T-helper 2 cell treated with Interferon-gamma antibody and Interleukin-4, amounts not matched to agents 5 μg/mL and 100 μg/mL, for 36 hours (primary cell): ENCODE results near the gene PPP1R1A.

ENCODE experiments used
- DNase-seq: peaks from one replicate; pipeline ENCODE4 v3.0.0; 2021; ENCODE audit warnings: low spot score
- H3K27ac Mint-ChIP-seq: one replicate; pipeline ENCODE4 v1.8.0; 2021; ENCODE audit warnings: mild to moderate bottlenecking, mixed read lengths
- H3K27me3 Mint-ChIP-seq: one replicate; pipeline ENCODE4 v1.8.0; 2021; ENCODE audit warnings: low read depth, mixed read lengths
- H3K36me3 Mint-ChIP-seq: one replicate; pipeline ENCODE4 v1.8.0; 2021; ENCODE audit warnings: low read depth, mixed read lengths
- H3K4me1 Mint-ChIP-seq: one replicate; pipeline ENCODE4 v1.8.0; 2021; ENCODE audit warnings: low read depth, mixed read lengths
- H3K4me3 Mint-ChIP-seq: one replicate; pipeline ENCODE4 v1.8.0; 2022; ENCODE audit warnings: mild to moderate bottlenecking, moderate library complexity, mixed read lengths
- H3K9me3 Mint-ChIP-seq: one replicate; pipeline ENCODE4 v1.8.0; 2021; ENCODE audit warnings: mixed read lengths

Gene PPP1R1A

DNA sequence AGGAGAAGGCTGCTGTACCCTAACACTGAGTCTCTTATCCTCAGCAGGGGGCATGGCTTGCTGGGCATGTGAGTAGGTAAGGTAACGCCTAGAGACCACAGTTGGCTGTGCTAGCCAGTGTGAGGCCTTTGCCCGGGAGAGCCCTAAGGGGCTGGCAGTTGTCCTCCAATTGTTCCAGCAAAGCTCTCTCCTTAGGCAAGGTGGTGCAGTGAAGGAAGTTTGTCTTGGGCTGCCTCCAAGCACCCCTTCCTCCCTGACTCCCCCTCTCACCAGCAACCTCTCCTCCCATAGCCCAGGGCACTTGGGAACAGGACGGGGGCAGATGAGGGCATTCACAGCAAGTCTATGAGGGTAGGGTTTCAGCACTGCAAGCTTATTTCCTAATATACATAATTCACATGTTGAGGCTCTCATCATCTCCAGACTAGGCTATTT is 23.3 kb upstream of the PPP1R1A start:
- DNase-seq, result no peak
- no peak overlapping the region for H3K4me3 Mint-ChIP-seq
- no peaks in the 10 kb centered on the region for H3K9me3 Mint-ChIP-seq
- no peak overlapping the region for H3K27ac Mint-ChIP-seq
- H3K36me3 Mint-ChIP-seq, result no peaks in the 10 kb centered on the region
- peaks cover 1% of the 10 kb centered on the region for H3K4me1 Mint-ChIP-seq
- H3K27me3 Mint-ChIP-seq, result peaks cover 26% of the 10 kb centered on the region

DNA sequence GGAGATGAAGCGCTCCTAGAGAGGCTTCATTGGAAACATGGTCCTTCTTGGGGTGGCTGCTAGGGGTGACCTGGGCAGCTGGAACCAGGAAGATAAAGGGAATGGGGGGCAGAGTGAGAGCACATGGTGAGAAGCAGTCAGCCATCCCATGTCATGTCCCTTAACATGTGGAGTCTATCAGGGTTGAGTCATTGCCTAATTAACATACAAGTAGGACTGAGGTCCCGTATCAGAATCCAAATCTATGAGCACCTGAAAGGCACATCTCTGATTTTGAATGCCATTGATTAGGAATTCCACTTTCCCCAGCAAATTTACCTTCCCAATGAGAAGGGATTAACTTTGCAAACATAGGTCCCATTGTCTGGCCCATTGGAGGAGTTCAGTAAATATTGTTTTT is 20.3 kb upstream of the PPP1R1A start:
- Mint-ChIP-seq H3K9me3 (no peaks in the 10 kb centered on the region), H3K4me1 (no peaks in the 10 kb centered on the region), H3K27ac (no peak overlapping the region), H3K36me3 (no peaks in the 10 kb centered on the region), H3K4me3 (no peak overlapping the region), H3K27me3 (peaks cover 14% of the 10 kb centered on the region)
- DNase-seq, result no peak

DNA sequence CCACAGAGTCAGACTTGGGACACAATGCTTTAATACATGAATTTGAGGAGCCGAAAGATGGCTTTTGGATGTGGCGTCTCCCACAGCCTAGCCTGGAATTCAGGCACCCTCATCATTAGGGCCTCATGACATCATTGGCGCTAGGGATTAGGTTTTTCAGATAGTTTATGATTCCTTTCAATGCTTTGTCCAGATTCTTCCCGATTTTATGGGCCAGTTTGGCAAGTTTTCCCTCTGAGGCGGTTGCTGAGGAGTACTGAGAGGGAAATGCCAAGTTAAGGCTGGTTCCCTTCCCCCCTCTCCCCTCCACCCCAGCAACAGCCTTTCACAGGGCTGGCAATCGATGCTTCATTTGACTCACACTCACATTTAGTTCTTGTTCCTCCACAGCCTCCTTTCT is 19.7 kb upstream of the PPP1R1A start:
- H3K27ac Mint-ChIP-seq, result no peak overlapping the region
- H3K4me3 Mint-ChIP-seq, result no peak overlapping the region
- H3K9me3 Mint-ChIP-seq, result no peaks in the 10 kb centered on the region
- no peak for DNase-seq
- H3K36me3 Mint-ChIP-seq, result no peaks in the 10 kb centered on the region
- peaks cover 2% of the 10 kb centered on the region for H3K4me1 Mint-ChIP-seq
- peaks cover 14% of the 10 kb centered on the region for H3K27me3 Mint-ChIP-seq

DNA sequence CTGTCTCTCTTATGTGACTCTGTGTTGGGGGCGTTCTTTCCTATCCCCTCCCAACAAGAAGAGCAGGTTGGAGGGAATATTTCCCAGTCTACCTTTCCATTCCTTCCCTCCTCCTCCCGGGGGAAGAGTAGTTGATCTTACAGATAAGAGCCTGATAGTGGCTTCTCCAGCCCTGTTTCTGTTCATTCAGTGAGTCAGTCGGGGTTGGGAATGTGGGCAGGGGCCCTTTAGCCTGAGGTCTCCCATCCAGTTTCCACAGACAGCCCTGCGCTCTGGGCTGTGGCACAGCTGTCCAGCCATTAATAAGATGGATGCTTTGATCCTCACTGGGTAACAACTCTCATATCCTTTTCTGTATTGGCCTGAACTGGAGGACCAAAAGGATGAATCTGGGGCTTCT is 18.1 kb upstream of the PPP1R1A start:
- Mint-ChIP-seq H3K9me3 (no peaks in the 10 kb centered on the region), H3K27me3 (peaks cover 14% of the 10 kb centered on the region), H3K4me3 (no peak overlapping the region), H3K27ac (no peak overlapping the region), H3K36me3 (no peaks in the 10 kb centered on the region), H3K4me1 (peaks cover 2% of the 10 kb centered on the region)
- no peak for DNase-seq

DNA sequence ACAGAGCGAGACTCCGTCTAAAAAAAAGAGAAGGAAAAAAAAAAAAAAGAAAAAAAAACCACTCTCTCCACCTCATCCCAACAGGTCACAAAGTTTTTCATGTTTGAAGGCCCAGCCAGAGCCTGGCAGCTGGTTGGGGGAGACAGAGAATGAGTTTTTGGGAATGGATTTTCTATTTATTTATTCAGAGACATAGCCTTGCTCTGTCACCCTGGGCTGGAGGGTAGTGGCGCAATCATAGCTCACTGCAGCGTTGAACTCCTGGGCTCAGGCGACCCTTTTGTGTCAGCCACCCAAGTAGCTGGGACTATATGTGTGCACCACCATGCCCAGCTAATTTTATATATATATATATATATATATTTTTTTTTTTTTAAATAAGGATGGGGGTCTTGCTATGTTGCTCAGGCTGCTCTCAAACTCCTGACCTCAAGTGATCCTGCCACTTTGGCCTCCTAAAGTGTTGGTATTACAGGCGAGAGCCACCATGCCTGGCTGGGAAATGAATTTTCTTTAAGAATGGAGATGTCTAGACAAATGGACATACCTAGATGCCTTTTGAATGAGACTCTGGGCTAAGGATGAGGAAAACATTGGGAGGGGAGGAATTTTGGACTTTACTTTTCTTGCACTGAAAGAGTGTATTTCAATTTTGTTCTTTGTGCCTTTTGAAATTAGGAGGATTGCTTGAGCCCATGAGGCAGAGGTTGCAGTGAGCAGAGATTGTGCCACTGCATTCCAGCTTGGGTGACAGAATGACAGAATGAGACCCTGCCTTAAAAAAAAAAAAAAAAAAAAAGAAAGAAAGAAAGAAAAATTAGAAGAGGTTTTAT is 16.9 kb upstream of the PPP1R1A start:
- peaks cover 2% of the 10 kb centered on the region for H3K4me1 Mint-ChIP-seq
- DNase-seq, result no peak
- no peaks in the 10 kb centered on the region for H3K9me3 Mint-ChIP-seq
- no peaks in the 10 kb centered on the region for H3K36me3 Mint-ChIP-seq
- H3K27me3 Mint-ChIP-seq, result peaks cover 12% of the 10 kb centered on the region
- no peak overlapping the region for H3K4me3 Mint-ChIP-seq
- H3K27ac Mint-ChIP-seq, result no peak overlapping the region

DNA sequence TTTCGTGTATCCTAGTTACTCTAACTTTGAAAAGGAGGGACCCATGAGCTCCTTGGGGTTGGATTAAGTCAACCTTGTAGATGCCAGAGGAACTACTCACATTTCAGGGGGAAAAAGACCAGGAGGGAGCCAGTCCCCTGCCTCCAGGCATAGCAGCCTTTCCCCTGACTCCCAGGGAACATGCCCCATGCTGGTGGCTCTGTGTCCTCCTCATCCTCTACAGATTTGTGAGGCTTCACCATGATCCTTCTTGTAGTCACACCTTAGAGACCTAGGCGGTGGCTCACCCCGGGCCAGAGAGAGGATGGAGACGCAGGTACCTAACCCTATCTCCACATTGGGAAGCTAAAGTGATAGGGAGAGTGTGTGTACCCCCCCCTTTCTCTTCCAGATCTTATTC is 16.0 kb upstream of the PPP1R1A start:
- H3K4me1 Mint-ChIP-seq, result peaks cover 2% of the 10 kb centered on the region
- peaks cover 16% of the 10 kb centered on the region for H3K27me3 Mint-ChIP-seq
- DNase-seq, result no peak

DNA sequence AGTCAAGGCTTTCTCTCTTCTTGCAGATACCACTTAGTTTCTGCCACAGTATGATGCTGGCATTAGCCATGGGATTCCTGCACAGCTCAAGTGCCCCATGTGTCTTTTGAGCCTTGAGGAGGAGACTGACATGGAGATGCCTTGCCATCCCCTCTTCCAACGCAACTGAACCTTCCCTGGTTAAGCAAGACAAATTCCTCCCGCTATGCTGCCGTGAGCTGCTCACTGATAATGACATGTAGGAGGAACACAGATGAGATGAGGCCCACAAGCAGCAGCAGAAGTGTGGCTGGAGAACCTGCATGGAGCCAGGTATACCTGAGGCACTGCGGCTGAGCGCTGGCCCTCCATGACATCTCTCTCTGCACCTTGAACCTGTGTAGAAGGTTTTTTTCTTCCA is 15.4 kb upstream of the PPP1R1A start:
- peaks cover 18% of the 10 kb centered on the region for H3K27me3 Mint-ChIP-seq
- H3K9me3 Mint-ChIP-seq, result no peaks in the 10 kb centered on the region
- H3K4me1 Mint-ChIP-seq, result peaks cover 2% of the 10 kb centered on the region
- no peak for DNase-seq
- H3K36me3 Mint-ChIP-seq, result no peaks in the 10 kb centered on the region
- no peak overlapping the region for H3K27ac Mint-ChIP-seq
- H3K4me3 Mint-ChIP-seq, result no peak overlapping the region

More for the DNA sequence above, 16.0 kb upstream of the PPP1R1A start:
- H3K9me3 Mint-ChIP-seq, result no peaks in the 10 kb centered on the region
- no peaks in the 10 kb centered on the region for H3K36me3 Mint-ChIP-seq
- H3K4me3 Mint-ChIP-seq, result no peak overlapping the region
- H3K27ac Mint-ChIP-seq, result no peak overlapping the region

DNA sequence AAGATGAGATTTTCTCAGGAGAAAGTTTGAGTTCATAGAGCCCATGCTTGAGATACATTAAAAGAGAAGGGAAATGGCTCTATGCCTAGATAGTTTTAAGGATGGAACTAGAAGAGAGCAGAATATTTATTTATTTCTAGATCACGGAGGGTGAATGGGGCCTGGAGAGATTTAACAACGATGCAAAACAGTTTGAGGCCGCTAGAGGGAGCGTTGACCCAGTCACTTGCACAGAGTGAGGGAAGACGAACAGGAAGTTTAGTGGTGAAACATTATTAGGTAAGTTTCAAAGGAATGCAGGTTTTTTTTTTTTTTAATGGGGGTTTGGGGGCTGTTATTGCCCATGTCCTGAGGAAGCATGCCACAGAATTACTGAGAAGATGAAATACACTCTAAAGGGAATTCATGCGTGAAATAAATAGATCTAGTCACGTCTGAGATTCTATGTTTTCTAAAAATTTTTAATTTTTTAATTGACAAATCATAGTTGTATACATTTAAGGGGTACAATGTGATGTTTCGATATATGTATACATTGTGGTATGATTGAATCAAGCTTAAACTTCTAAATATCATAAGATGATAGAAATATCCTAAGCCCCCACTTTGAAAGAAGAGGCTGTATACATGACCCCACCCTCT is 14.8 kb upstream of the PPP1R1A start:
- Mint-ChIP-seq H3K4me1 (peaks cover 2% of the 10 kb centered on the region), H3K36me3 (no peaks in the 10 kb centered on the region), H3K9me3 (no peaks in the 10 kb centered on the region), H3K27me3 (peaks cover 19% of the 10 kb centered on the region), H3K27ac (no peak overlapping the region), H3K4me3 (no peak overlapping the region)
- peak; percentile 40 for DNase-seq

DNA sequence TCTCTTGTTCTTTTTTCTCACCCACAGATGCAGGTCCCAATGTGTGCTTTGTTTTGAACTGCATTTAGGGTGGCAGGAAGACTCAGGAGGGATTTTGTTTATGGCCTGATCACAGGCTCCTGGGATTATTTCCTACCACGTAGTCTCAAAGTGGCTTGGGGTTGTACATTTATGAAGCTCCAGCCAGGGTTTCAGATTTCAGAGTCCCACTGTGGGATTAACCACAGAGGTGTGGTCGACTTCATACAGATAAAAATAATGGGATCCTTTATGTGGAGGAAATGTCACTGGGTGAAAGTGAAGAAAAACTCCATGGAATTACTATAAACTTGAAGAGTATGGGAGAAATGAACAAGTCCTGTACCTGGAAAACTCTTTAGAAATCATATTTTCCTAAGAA is 14.2 kb upstream of the PPP1R1A start:
- Mint-ChIP-seq H3K4me1 (peaks cover 2% of the 10 kb centered on the region), H3K4me3 (no peak overlapping the region), H3K27me3 (peaks cover 17% of the 10 kb centered on the region), H3K27ac (no peak overlapping the region), H3K9me3 (no peaks in the 10 kb centered on the region), H3K36me3 (no peaks in the 10 kb centered on the region)
- no peak for DNase-seq

DNA sequence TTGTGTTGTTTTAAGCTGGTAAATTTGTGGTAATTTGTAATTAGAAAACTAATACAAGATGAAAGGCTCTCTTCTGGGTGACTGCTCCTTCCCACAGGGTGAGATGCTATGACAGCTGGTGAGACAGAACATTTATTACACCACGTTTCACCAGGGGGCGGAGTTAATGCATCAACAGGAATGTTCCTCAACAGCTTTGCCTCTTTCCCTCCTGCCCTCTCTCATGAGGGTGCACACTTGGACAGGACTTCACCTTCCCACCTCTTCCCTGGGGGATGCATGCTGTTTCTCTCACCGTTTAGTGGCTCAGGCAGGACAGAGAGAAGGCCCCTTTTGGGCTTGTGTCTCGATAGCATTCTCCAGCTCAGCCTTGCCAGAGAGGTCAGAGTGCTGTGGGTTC is 13.4 kb upstream of the PPP1R1A start:
- Mint-ChIP-seq H3K36me3 (no peaks in the 10 kb centered on the region), H3K4me3 (no peak overlapping the region), H3K4me1 (peaks cover 2% of the 10 kb centered on the region), H3K27ac (no peak overlapping the region), H3K27me3 (peaks cover 12% of the 10 kb centered on the region), H3K9me3 (no peaks in the 10 kb centered on the region)
- no peak for DNase-seq

DNA sequence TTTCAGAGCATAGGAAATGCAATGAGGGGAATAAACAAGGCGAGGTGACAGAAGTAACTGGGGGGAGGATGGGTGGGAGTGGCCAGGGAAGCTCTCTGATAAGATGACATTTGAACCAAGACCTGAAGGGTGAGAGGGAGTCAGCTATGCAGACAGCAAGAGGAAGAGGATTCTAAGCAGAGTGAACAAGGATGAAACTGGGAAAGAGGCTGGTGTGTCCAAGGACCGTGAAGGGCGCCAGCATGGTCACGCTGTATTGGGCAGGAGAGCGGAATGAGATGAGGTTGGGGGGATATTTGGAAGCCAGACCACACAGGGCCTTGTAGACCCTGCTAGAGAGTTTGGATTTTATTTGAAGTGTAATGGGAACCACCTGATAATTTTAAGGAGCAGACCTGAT is 10.5 kb upstream of the PPP1R1A start:
- no peak for DNase-seq
- Mint-ChIP-seq H3K4me1 (peaks cover 2% of the 10 kb centered on the region), H3K36me3 (no peaks in the 10 kb centered on the region), H3K9me3 (no peaks in the 10 kb centered on the region), H3K4me3 (no peak overlapping the region), H3K27me3 (peaks cover 20% of the 10 kb centered on the region), H3K27ac (no peak overlapping the region)

DNA sequence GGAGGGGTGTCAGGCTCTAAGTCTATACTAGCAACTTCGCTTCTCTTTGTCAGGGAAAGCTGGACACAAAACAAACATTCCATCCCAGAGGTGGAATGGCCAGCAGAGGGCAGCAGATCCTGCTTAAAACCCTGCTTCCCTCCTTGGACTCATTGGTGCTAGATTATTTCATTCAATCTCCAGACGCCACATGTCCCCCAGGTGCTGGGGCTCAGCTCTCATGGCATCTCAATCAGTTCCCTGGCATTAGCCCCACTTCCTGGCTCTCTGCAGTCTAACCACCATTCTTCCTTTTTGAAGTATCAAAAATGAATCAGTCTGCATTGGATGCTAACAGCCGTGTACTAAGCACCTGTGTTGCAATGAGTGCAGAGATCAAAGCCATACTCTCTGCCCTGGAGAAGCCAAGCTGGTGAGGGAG is 8.1 kb upstream of the PPP1R1A start:
- Mint-ChIP-seq H3K27ac (no peak overlapping the region), H3K9me3 (no peaks in the 10 kb centered on the region), H3K36me3 (no peaks in the 10 kb centered on the region), H3K4me3 (no peak overlapping the region), H3K4me1 (no peaks in the 10 kb centered on the region), H3K27me3 (peaks cover 31% of the 10 kb centered on the region)
- peak; percentile 21 for DNase-seq

DNA sequence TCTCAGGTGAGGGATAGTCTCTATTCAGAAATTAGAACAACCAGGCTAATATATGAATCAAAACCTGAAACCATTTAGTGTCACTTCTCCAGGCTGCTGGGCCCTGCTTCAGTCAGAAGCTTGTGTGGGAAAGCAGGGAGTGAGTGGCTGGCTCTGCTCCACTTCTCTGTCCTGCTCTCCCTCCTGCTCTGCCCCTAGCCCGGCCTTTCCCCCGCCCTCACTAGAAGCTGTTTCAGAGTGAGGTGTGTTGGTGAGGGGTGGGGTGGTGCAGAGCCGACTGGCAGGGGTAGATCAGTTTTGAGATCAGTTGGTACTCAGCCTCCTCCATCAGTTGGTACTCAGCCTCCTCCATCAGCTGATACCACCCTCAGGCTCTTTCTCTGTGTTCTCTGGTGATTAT is 7.0 kb upstream of the PPP1R1A start:
- no peak for DNase-seq
- no peaks in the 10 kb centered on the region for H3K36me3 Mint-ChIP-seq
- H3K4me3 Mint-ChIP-seq, result no peak overlapping the region
- peaks cover 42% of the 10 kb centered on the region for H3K27me3 Mint-ChIP-seq
- H3K9me3 Mint-ChIP-seq, result no peaks in the 10 kb centered on the region
- no peak overlapping the region for H3K27ac Mint-ChIP-seq
- H3K4me1 Mint-ChIP-seq, result no peaks in the 10 kb centered on the region

DNA sequence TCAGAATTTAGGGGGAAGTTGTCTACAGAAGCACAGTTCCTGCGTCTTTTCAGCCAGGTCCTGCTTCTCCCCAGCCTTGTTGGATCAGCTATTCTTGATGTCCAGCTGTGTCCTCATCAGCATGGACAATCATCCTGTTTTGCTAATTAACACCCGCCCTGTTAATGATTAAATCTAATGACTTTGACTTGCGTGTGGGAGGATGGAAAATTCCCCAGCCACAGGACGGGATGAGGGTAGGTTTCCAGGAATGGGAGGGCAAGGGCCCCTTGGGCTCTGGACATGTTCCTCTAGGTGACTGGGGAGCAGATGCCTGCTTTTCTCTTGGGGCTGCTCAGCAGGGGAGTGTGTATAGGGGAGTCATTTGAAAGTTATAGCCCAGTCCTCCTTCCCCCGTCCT is 5.3 kb upstream of the PPP1R1A start:
- H3K36me3 Mint-ChIP-seq, result no peaks in the 10 kb centered on the region
- H3K27ac Mint-ChIP-seq, result no peak overlapping the region
- peaks cover 5% of the 10 kb centered on the region for H3K4me1 Mint-ChIP-seq
- no peaks in the 10 kb centered on the region for H3K9me3 Mint-ChIP-seq
- H3K4me3 Mint-ChIP-seq, result no peak overlapping the region
- no peak for DNase-seq
- H3K27me3 Mint-ChIP-seq, result peaks cover 52% of the 10 kb centered on the region
